Esophagus squamous epithelium (tissue), 4 donors: ENCODE results near the gene MAZ.

Source experiments
- POLR2A ChIP-seq, 4 donors: fragments of 450-650 bp; IDR thresholded peaks; one replicate each; pipeline ENCODE4 v1.6.1; 2017; ENCODE audit warnings: antibody characterized with exemption in 4 of 4, mild to moderate bottlenecking in 4 of 4, moderate library complexity in 3 of 4
- TF ChIP-seq, protein P1 (sequence below), 6 experiments: fragments of 450-650 bp in 4 of 6; fragments of 200-600 bp in 2 of 6; sonication (generic) in 2 of 6; IDR thresholded peaks; one replicate each; pipeline ENCODE4 v1.5.1; 2016 to 2019; ENCODE audit warnings: antibody characterized with exemption in 6 of 6, mild to moderate bottlenecking in 4 of 6, moderate library complexity in 4 of 6

- no peak for TF ChIP-seq POLR2A (IDR thresholded peaks at IDR 0.05)
- TF ChIP-seq, protein P1, sequence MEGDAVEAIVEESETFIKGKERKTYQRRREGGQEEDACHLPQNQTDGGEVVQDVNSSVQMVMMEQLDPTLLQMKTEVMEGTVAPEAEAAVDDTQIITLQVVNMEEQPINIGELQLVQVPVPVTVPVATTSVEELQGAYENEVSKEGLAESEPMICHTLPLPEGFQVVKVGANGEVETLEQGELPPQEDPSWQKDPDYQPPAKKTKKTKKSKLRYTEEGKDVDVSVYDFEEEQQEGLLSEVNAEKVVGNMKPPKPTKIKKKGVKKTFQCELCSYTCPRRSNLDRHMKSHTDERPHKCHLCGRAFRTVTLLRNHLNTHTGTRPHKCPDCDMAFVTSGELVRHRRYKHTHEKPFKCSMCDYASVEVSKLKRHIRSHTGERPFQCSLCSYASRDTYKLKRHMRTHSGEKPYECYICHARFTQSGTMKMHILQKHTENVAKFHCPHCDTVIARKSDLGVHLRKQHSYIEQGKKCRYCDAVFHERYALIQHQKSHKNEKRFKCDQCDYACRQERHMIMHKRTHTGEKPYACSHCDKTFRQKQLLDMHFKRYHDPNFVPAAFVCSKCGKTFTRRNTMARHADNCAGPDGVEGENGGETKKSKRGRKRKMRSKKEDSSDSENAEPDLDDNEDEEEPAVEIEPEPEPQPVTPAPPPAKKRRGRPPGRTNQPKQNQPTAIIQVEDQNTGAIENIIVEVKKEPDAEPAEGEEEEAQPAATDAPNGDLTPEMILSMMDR (IDR thresholded peaks at IDR 0.05), result no peak
Observed at GRCh38 chr16:29837841-29838240, 31.5 kb downstream of the MAZ start.
